Putamen (tissue), 1 donor: ENCODE measurements around the gene PDE1A.

Experiments
- DNase-seq: peaks from one replicate; pipeline ENCODE4 v3.0.0-alpha.2; 2016; ENCODE audit warnings: low spot score

Gene PDE1A

GRCh38 chr2:182266909-182267308, 159.9 kb downstream of the PDE1A start:
- no peak for DNase-seq

- DNase-seq: no peak
Measured at GRCh38 chr2:182265718-182266117, 161.1 kb downstream of the PDE1A start.

GRCh38 chr2:182261860-182262387, 164.9 kb downstream of the PDE1A start:
- DNase-seq: no peak

GRCh38 chr2:182259629-182260150, 167.1 kb downstream of the PDE1A start:
- no peak for DNase-seq

- no peak for DNase-seq
Measured at GRCh38 chr2:182252534-182252933, 174.3 kb downstream of the PDE1A start.

- no peak for DNase-seq
Measured at GRCh38 chr2:182248898-182249297, 177.9 kb downstream of the PDE1A start.

- DNase-seq: no peak
Measured at GRCh38 chr2:182248362-182248761, 178.5 kb downstream of the PDE1A start.

- DNase-seq: no peak
Measured at GRCh38 chr2:182247831-182248230, 179.0 kb downstream of the PDE1A start.

GRCh38 chr2:182245963-182246362, 180.9 kb downstream of the PDE1A start:
- DNase-seq: no peak

- no peak for DNase-seq
Measured at GRCh38 chr2:182242609-182243008, 184.2 kb downstream of the PDE1A start.

GRCh38 chr2:182241936-182242335, 184.9 kb downstream of the PDE1A start:
- no peak for DNase-seq

- DNase-seq: no peak
Measured at GRCh38 chr2:182240862-182241371, 185.9 kb downstream of the PDE1A start.

GRCh38 chr2:182230561-182230960, 196.3 kb downstream of the PDE1A start:
- DNase-seq: no peak

GRCh38 chr2:182229297-182229696, 197.5 kb downstream of the PDE1A start:
- DNase-seq: no peak

GRCh38 chr2:182228741-182229140, 198.1 kb downstream of the PDE1A start:
- DNase-seq: no peak

- no peak for DNase-seq
Measured at GRCh38 chr2:182228073-182228473, 198.8 kb downstream of the PDE1A start.

GRCh38 chr2:182226807-182227206, 200.0 kb downstream of the PDE1A start:
- DNase-seq: no peak

GRCh38 chr2:182224669-182225068, 202.2 kb downstream of the PDE1A start:
- no peak for DNase-seq

GRCh38 chr2:182220998-182221397, 205.8 kb downstream of the PDE1A start:
- DNase-seq: no peak

- DNase-seq: no peak
Measured at GRCh38 chr2:182220335-182220734, 206.5 kb downstream of the PDE1A start.

- DNase-seq: no peak
Measured at GRCh38 chr2:182210669-182211068, 216.2 kb downstream of the PDE1A start.

GRCh38 chr2:182208421-182208820, 218.4 kb downstream of the PDE1A start:
- DNase-seq: no peak

- DNase-seq: no peak
Measured at GRCh38 chr2:182207049-182207746, 219.6 kb downstream of the PDE1A start.

- DNase-seq: no peak
Measured at GRCh38 chr2:182197529-182197928, 229.3 kb downstream of the PDE1A start.
